CD4-positive, alpha-beta memory T cell (primary cell): Measurements from ENCODE around the gene ERBB3. TPM values are rescaled to one million over a fixed set of nuclear protein-coding genes. Genes with fewer than 3 reads are reported as not detected.
"Not testable (repeated sequence)": the region's sequence is repeated elsewhere in the genome, so short reads cannot be mapped to it uniquely, and the experiment has no call there.

Experiments used
- CTCF ChIA-PET: fragments of 350-600 bp; sonication (Branson Sonifier 250); formaldehyde crosslinking; loops from one replicate; lab custom pipeline; 2021; ENCODE audit warnings: inconsistent platforms; ENCODE audit not compliant: partially characterized antibody; lab: Charles Lee
- POLR2A ChIA-PET: fragments of 350-600 bp; sonication (Branson Sonifier 250); formaldehyde crosslinking; loops from one replicate; lab custom pipeline; 2021; ENCODE audit not compliant: partially characterized antibody; lab: Charles Lee
- DNase-seq, 5 donors: peaks; one replicate each; pipeline versions ENCODE4 v3.0.0 to v3.0.0-alpha.2; 2020 to 2022; ENCODE audit warnings: mixed read lengths in 1 of 5
- H3K27ac ChIP-seq: one replicate; pipeline ENCODE4 v1.7.0; 2013; ENCODE audit warnings: low read depth, low read length
- H3K27me3 ChIP-seq: 2 replicates; pipeline ENCODE4 v1.7.0; 2013; ENCODE audit warnings: mild to moderate bottlenecking, low read length, moderate library complexity; ENCODE audit not compliant: insufficient read depth
- H3K36me3 ChIP-seq: 2 replicates; pipeline ENCODE4 v1.7.0; 2013; ENCODE audit warnings: mild to moderate bottlenecking, low read length, moderate library complexity; ENCODE audit not compliant: insufficient read depth
- H3K4me1 ChIP-seq: 2 replicates; pipeline ENCODE4 v1.7.0; 2013; ENCODE audit warnings: mild to moderate bottlenecking, low read length, moderate library complexity; ENCODE audit not compliant: insufficient read depth
- H3K4me3 ChIP-seq, 2 donors: one replicate each; pipeline ENCODE4 v1.7.0; 2013; ENCODE audit warnings: low read length in 2 of 2, mild to moderate bottlenecking in 1 of 2
- H3K9me3 ChIP-seq, 2 donors: one replicate each; pipeline ENCODE4 v1.7.0; 2013; ENCODE audit warnings: low read length in 2 of 2, control low read depth in 1 of 2; ENCODE audit not compliant: control insufficient read depth in 1 of 2
- H3K27ac Mint-ChIP-seq, 7 donors: one replicate each; pipeline ENCODE4 v1.8.0; 2020 to 2021; ENCODE audit warnings: mixed read lengths in 7 of 7, mild to moderate bottlenecking in 6 of 7, inconsistent platforms in 3 of 7, moderate library complexity in 3 of 7
- H3K27me3 Mint-ChIP-seq, 2 donors: one replicate each; pipeline ENCODE4 v1.8.0; 2020 to 2021; ENCODE audit warnings: mixed read lengths in 2 of 2
- H3K36me3 Mint-ChIP-seq, 2 donors: one replicate each; pipeline ENCODE4 v1.8.0; 2020 to 2021; ENCODE audit warnings: mixed read lengths in 2 of 2, inconsistent platforms in 1 of 2, mild to moderate bottlenecking in 1 of 2
- H3K4me1 Mint-ChIP-seq, 4 donors: one replicate each; pipeline ENCODE4 v1.8.0; 2020 to 2021; ENCODE audit warnings: mixed read lengths in 4 of 4, mild to moderate bottlenecking in 1 of 4
- H3K4me3 Mint-ChIP-seq, 8 donors: one replicate each; pipeline ENCODE4 v1.8.0; 2020 to 2021; ENCODE audit warnings: mixed read lengths in 8 of 8, mild to moderate bottlenecking in 7 of 8, moderate library complexity in 6 of 8, inconsistent platforms in 3 of 8
- H3K9me3 Mint-ChIP-seq, 8 donors: one replicate each; pipeline ENCODE4 v1.8.0; 2020 to 2021; ENCODE audit warnings: mixed read lengths in 8 of 8, mild to moderate bottlenecking in 5 of 8, inconsistent platforms in 3 of 8, moderate library complexity in 1 of 8
- intact Hi-C: fragments of 100-400 bp; cut with micrococcal nuclease; formaldehyde crosslinking; loops from one replicate; pipeline ENCODE4 v1.15.1; 2023
- polyA plus RNA-seq, 2 donors: library from polyadenylated mRNA; unstranded; fragments of 300-500 nt; fragmentation: Illumina TruSeq; gene quantifications; one replicate each; pipeline ENCODE4 v1.2.3, GENCODE V29; 2021
- total RNA-seq, 2 experiments: library from RNA; stranded (reverse); gene quantifications; one replicate each; pipeline ENCODE4 v1.2.3, GENCODE V29; 2021

ERBB3 gene
- total and polyA plus RNA-seq, 4 experiments from 2014 or later: 0.61 to 6.9 (median 3.3) TPM

DNA sequence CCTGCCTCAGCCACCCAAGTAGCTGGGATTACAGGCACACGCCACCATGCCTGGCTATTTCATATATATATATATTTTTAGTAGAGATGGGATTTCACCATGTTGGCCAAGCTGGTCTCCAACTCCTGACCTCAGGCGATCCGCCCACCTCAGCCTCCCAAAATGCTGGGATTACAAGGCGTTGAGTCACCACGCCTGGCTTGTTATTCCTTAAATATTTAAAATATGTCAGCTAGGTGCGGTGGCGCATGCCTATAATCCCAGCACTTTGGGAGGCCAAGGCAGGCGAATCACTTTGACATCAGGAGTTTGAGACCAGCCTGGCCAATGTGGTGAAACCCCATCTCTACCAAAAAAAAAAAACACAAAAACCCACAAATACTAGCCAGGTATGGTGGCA is 20.0 kb upstream of the ERBB3 start:
- POLR2A ChIA-PET: interaction anchor here (1.0 kb wide), 1 partner anchor 22 kb away, joined by 3 read pairs; no protein-coding TSS in a partner anchor

DNA sequence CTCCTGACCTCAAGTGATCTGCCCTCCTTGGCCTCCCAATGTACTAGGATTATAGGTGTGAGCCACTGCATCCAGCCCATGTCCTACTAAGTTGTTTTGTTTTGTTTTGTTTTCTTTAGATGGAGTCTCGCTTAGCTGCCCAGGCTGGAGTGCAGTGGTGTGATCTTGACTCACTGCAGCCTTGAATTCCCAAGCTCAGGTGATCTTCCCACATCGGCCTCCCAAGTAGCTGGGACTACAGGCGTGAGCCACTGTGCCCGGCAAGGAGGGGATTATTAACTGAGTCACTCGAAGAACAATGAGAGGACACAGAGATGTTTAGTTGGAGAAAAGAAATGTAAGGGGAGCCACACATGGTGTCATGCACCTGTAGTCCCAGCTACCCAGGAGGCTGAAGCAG is 18.0 kb upstream of the ERBB3 start:
- Mint-ChIP-seq H3K4me3 (no peak overlapping the region), H3K9me3 (peaks cover 0 to 4% (median 0%) of the 10 kb centered on the region in 8 donors), H3K27ac (no peak overlapping the region), H3K36me3 (no peaks in the 10 kb centered on the region), H3K4me1 (no peaks in the 10 kb centered on the region), H3K27me3 (peaks cover 0 to 2% of the 10 kb centered on the region in 2 donors)
- POLR2A ChIA-PET: no interaction called here
- CTCF ChIA-PET: interaction anchor here (1.2 to 2.0 kb wide), 2 partner anchors 33 to 56 kb away, joined by 3 to 7 read pairs; partner anchors contain the start of gene ZC3H10
- Histone ChIP-seq H3K27me3 (no peaks in the 10 kb centered on the region), H3K4me1 (no peaks in the 10 kb centered on the region), H3K27ac (no peak overlapping the region), H3K9me3 (no peaks in the 10 kb centered on the region), H3K4me3 (no peak overlapping the region), H3K36me3 (no peaks in the 10 kb centered on the region)
- no peak for DNase-seq
- intact Hi-C loops: no loop called here

More for the DNA sequence above, 20.0 kb upstream of the ERBB3 start:
- H3K36me3 Mint-ChIP-seq, H3K27me3 ChIP-seq, H3K4me1 ChIP-seq, H3K4me1 Mint-ChIP-seq, H3K27ac Mint-ChIP-seq, H3K4me3 ChIP-seq, H3K27ac ChIP-seq, H3K9me3 ChIP-seq, H3K9me3 Mint-ChIP-seq, H3K36me3 ChIP-seq, intact Hi-C loops, DNase-seq, H3K4me3 Mint-ChIP-seq, H3K27me3 Mint-ChIP-seq: not testable (repeated sequence)
- CTCF ChIA-PET: interaction anchor here (2.0 kb wide), 1 partner anchor 31 kb away, joined by 7 read pairs; no protein-coding TSS in a partner anchor

DNA sequence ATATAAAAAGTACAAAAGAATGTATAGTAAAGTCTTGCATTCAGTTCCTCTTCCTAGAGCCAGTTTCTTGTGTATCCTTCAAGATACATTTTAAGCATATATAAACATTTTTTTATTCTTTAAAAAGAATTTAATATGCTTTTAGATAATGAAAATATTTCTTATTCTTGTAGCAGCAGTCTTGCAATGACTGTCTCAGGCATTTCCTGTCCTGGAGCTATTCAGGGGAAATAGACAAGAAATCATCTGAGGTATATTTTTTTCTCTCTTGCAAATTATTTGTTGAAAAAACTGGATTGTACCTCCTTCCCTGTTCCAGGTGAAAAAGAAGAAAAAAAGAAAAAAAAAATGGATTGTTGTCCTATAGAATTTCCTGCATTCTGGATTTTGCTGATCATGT is 17.0 kb upstream of the ERBB3 start:
- Mint-ChIP-seq H3K4me1 (no peaks in the 10 kb centered on the region), H3K36me3 (no peaks in the 10 kb centered on the region), H3K27me3 (peaks cover 0 to 2% of the 10 kb centered on the region in 2 donors), H3K27ac (peak overlapping the region in 1 of 7 donors; percentile 37), H3K9me3 (peaks cover 0 to 4% (median 0%) of the 10 kb centered on the region in 8 donors), H3K4me3 (no peak overlapping the region)
- POLR2A ChIA-PET: no interaction called here
- Histone ChIP-seq H3K4me1 (no peaks in the 10 kb centered on the region), H3K4me3 (no peak overlapping the region), H3K36me3 (no peaks in the 10 kb centered on the region), H3K27ac (no peak overlapping the region), H3K27me3 (no peaks in the 10 kb centered on the region), H3K9me3 (no peaks in the 10 kb centered on the region)
- CTCF ChIA-PET: interaction anchor here (1.2 kb wide), 1 partner anchor 55 kb away, joined by 3 read pairs; the partner anchor contains the start of gene ZC3H10
- intact Hi-C loops: no loop called here
- DNase-seq: no peak

DNA sequence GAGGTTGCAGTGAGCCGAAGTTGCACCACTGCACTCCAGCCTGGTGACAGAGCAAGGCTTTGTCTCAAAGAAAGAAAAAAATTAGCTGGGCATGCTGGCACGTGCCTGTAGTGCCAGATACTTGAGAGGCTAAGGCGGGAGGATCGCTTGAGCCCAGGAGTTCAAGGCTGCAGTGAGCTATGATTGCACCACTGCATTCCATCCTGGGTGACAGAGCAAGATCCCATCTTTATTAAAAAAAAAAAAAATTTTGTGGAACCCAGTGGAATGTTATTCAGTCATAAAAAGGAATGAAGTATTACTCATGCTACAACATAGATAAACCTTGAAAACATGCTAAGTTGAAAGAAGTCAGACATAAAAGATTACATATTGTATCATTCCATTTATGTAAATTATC is 8.3 kb upstream of the ERBB3 start:
- H3K27me3 ChIP-seq: no peaks in the 10 kb centered on the region
- no peaks in the 10 kb centered on the region for H3K36me3 Mint-ChIP-seq
- H3K4me1 Mint-ChIP-seq: no peaks in the 10 kb centered on the region
- H3K4me1 ChIP-seq: no peaks in the 10 kb centered on the region
- ChIA-PET POLR2A (interaction anchor here (0.6 kb wide), 1 partner anchor 236 kb away, joined by 3 read pairs; no protein-coding TSS in a partner anchor), CTCF (no interaction called here)
- no peak overlapping the region for H3K4me3 ChIP-seq
- no peak overlapping the region for H3K27ac ChIP-seq
- H3K36me3 ChIP-seq: no peaks in the 10 kb centered on the region
- H3K9me3 ChIP-seq: no peaks in the 10 kb centered on the region
- intact Hi-C loops: no loop called here
- H3K9me3 Mint-ChIP-seq: no peaks in the 10 kb centered on the region
- no peak overlapping the region for H3K27ac Mint-ChIP-seq
- no peak overlapping the region for H3K4me3 Mint-ChIP-seq
- no peak for DNase-seq
- H3K27me3 Mint-ChIP-seq: no peaks in the 10 kb centered on the region

DNA sequence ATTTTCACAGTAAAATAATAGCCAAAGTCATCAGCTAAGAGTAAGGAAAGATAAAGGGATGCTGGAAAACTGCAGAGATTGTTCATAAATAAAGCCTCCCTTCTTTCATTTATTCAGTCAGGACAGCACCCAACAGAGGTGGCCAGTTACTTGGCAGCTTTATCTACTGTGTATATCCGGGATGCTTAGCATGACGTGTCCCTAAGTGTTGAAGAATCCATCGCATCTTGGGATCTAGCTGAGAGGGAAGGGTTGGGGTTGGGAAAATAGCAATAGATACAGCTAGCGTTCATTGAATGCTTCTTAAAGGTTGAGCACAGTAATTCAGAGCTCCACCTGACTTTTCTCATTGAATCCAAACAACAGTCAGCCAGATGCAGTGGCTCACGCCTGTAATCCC is 5.6 kb upstream of the ERBB3 start:
- Mint-ChIP-seq H3K4me1 (peaks cover 0 to 7% (median under 1%) of the 10 kb centered on the region in 4 donors), H3K4me3 (no peak overlapping the region), H3K9me3 (no peaks in the 10 kb centered on the region), H3K36me3 (no peaks in the 10 kb centered on the region), H3K27ac (peak overlapping the region in 1 of 7 donors; percentile 10), H3K27me3 (no peaks in the 10 kb centered on the region)
- Histone ChIP-seq H3K36me3 (no peaks in the 10 kb centered on the region), H3K27ac (no peak overlapping the region), H3K4me1 (peaks cover 5% of the 10 kb centered on the region), H3K9me3 (no peaks in the 10 kb centered on the region), H3K27me3 (no peaks in the 10 kb centered on the region), H3K4me3 (no peak overlapping the region)
- ChIA-PET POLR2A (no interaction called here), CTCF (interaction anchor here (0.8 kb wide), 1 partner anchor 10 kb away, joined by 3 read pairs; no protein-coding TSS in a partner anchor)
- intact Hi-C loops: no loop called here
- DNase-seq: no peak

DNA sequence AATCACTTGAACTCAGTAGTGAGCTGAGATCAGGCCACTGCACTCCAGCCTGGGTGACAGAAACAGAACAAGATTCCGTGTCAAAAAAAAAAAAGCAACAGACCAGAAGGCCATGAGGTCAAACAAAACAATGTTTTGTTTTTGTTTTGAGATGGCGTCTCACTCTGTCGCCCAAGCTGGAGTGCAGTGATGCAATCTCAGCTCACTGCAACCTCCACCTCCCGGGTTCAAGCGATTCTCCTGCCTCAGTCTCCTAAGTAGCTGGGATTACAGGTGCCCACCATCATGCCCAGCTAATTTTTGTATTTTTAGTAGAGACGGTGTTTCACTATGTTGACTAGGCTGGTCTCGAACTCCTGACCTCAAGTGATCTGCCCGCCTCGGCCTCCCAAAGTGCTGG is 2.0 kb upstream of the ERBB3 start:
- not testable (repeated sequence) for H3K27me3 ChIP-seq, DNase-seq, H3K27ac ChIP-seq, H3K9me3 Mint-ChIP-seq, H3K36me3 Mint-ChIP-seq, H3K27me3 Mint-ChIP-seq, H3K9me3 ChIP-seq, H3K36me3 ChIP-seq, H3K4me3 ChIP-seq
- peaks cover 20% of the 10 kb centered on the region for H3K4me1 ChIP-seq
- Mint-ChIP-seq H3K4me1 (peaks cover 0 to 25% (median 5%) of the 10 kb centered on the region in 4 donors), H3K4me3 (peak overlapping the region in 5 of 8 donors; percentile 5 to 80 (median 21)), H3K27ac (peak overlapping the region in 1 of 7 donors; percentile 52)
- ChIA-PET CTCF (interaction anchor here (0.7 to 2.0 kb wide), 5 partner anchors 25 to 80 kb away, joined by 3 to 9 read pairs (median 3); partner anchors contain the start of gene ZC3H10), POLR2A (interaction anchor here (1.3 to 6.1 kb wide), 2 partner anchors 26 to 40 kb away, joined by 7 to 70 read pairs; partner anchors contain the start of genes PA2G4, RPL41 and ZC3H10)
- intact Hi-C loops: loop anchor here (2.0 kb wide), 1 partner anchor 31 kb away; no protein-coding TSS in a partner anchor

DNA sequence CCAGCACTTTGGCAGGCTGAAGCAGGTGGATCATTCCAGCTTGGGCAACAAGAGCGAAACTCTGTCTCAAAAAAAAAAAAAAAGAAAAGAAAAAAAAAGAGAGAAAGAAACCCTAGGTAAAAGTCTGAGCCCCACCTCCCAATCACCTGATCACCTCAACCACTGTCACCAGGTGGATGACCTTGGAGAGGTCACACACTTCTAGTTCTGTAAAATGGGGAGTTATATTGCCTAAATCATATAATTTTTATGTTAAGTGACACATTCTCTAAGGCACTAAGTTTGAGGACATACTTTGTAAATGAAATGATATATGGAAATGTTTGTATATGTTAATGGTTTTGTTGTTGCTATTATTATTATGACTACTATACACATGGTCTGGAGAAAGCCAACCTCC is 1.5 kb upstream of the ERBB3 start:
- intact Hi-C loops: loop anchor here (2.0 kb wide), 1 partner anchor 32 kb away; no protein-coding TSS in a partner anchor
- peak overlapping the region in 2 of 7 donors; percentile 52 to 79 for H3K27ac Mint-ChIP-seq
- no peaks in the 10 kb centered on the region for H3K9me3 ChIP-seq

More for the DNA sequence above, 1.5 kb upstream of the ERBB3 start:
- Histone ChIP-seq H3K27me3 (peaks cover under 1% of the 10 kb centered on the region), H3K4me3 (no peak overlapping the region), H3K27ac (no peak overlapping the region), H3K4me1 (peaks cover 20% of the 10 kb centered on the region), H3K36me3 (no peaks in the 10 kb centered on the region)
- H3K36me3 Mint-ChIP-seq: no peaks in the 10 kb centered on the region
- ChIA-PET POLR2A (interaction anchor here (1.3 to 6.1 kb wide), 3 partner anchors 25 to 39 kb away, joined by 4 to 70 read pairs (median 23); partner anchors contain the start of genes PA2G4, RPL41 and ZC3H10), CTCF (interaction anchor here (0.7 to 2.2 kb wide), 7 partner anchors 24 to 81 kb away, joined by 3 to 7 read pairs (median 3); partner anchors contain the start of genes PA2G4 and ZC3H10)
- peak overlapping the region; percentile 63 to 89 (median 81) for H3K4me3 Mint-ChIP-seq
- no peaks in the 10 kb centered on the region for H3K9me3 Mint-ChIP-seq
- no peaks in the 10 kb centered on the region for H3K27me3 Mint-ChIP-seq
- no peak for DNase-seq
- peaks cover 0 to 25% (median 5%) of the 10 kb centered on the region in 4 donors for H3K4me1 Mint-ChIP-seq
